NK-92 treated with Interleukin-12 subunit alpha and Interleukin-12 subunit beta, amount 100 ng/mL, for 24 hours (cell line): ENCODE data around the gene C16orf87.

Experiments
- DNase-seq: peaks from one replicate; lab custom pipeline; 2025; lab: John Stamatoyannopoulos, UW

Gene C16orf87

DNA sequence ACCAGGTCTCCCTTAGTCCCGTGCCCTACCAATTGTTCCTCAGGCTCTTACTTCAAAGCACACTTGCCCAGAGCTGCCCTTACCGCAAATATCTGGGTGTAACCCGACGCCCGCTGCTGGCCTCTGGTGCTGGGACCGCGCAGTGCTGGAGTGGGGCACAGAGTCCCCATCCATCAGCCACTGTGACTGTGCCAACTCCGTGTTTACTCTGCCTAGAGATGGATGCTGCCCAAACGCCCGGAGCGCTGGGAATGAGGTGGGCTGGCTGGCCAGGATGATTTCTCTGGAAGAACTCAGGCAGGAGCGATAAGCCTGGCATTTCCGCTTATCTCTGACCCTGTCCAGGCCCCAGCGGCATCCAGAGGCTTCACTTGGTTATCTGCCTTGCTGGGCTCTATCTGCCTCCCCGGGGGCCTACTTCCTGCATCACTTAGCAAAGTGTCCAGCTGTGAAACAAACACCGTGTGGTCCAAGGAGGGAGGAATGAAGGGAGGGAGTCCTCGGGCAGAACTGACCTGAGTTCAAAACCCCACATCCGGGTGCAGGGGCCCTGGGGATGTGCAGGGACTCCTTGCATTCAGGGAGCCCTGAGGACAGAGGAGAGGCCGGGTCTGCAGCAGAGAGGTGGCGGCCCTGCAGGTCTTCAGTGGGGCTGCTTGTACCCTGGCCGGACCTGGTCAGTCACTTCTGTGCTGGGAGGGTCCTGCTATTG is 73.5 kb downstream of the C16orf87 start:
- DNase-seq: no peak

DNA sequence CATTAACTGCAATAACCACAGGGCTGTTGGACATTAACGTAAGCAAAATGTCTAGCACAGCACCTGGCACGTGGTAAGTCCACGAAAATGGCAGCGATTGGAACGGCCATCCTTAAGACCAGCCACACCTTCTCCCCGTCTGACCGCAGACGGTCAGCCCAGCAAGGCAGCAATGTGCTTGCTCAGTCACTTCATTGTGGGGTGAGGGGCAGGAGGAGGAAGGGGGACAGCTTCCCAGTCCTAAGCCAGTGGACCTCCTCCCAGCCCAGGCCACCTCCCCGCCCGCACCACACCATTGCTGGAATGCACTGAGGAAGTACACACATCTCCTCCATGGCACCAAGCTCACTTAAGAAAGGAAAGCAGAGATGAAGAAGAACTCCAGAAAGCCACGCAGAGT is 74.2 kb downstream of the C16orf87 start:
- no peak for DNase-seq

DNA sequence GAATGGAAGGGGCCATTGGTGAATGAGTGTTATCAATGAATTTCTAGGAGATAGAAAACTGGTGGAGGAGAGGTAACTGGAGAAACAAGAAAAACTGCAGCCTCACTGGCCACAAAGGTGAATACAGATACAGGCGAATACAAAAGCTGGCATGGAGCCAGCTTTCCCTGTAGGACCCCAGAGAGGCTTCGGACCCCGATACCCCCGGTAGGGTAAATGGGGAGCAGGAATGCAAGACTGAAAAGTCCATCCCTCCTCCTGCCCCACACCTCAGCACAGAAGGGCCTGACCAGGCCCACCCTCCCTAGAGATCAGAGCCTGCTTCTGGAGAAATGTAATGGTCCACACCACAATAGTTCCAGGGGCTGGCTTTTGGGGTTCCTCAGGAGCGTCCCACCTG is 78.0 kb downstream of the C16orf87 start:
- DNase-seq: no peak

DNA sequence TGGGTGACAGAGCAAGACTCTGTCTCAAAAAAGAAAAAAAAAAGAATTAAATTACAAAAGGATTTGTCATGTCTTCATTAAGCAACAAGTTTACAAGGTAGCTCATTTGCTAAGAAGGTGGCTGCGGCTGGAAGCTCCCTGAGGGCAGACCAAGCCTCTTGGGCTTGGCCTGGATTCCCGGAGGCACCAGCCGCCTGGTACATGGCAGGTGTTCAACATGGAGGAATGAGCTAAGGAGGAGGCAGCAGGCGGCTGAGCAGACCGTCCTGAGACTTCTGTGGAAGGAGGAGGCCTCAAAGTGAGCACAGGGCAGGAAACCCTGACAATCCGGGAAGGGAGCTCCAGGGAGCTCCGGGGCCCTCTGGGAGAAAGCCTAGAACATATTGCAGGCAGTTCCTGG is 79.6 kb downstream of the C16orf87 start:
- no peak for DNase-seq

DNA sequence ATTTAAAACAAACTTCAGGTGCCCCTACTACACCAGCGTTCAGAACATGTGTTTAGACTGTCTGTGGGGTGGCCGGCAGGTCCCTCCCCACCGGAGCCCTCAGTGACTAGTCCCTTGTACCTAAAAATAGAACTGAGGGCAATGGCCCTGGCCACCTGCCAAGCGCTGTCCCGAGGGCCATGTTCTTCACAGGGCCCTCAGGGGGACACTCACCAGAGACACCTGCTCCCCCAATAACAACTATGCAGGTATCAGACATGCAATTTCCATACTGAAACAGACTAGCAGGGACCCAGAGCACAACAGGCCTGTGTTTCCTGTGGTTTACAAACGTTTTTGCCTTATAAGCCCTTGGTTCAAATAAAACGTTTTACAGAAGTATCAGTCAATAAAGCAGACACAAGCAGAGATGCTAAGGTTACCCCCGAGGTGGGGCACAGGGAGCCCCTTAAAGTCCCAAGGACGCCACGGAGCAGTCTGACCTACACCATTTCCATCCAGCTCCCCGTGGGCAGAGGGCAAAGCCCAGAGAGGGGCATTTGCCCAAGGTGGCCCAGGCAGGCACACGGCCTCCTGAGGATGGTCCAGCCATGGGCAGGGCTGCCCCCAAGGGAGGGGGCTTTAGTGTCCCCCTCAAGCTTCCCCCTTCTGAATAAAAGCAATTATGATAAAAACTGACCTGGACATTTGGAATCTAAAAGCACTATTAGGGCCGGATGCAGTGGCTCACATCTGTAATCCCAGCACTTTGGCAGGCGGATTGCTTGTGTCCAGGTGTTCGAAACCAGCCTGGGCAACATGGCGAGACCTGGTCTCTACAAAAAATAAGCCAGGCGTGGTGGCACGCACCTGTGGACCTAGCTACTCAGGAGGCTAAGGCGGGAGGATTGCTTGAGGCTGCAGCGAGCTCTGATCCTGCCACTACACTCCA is 81.9 kb downstream of the C16orf87 start:
- DNase-seq: no peak

DNA sequence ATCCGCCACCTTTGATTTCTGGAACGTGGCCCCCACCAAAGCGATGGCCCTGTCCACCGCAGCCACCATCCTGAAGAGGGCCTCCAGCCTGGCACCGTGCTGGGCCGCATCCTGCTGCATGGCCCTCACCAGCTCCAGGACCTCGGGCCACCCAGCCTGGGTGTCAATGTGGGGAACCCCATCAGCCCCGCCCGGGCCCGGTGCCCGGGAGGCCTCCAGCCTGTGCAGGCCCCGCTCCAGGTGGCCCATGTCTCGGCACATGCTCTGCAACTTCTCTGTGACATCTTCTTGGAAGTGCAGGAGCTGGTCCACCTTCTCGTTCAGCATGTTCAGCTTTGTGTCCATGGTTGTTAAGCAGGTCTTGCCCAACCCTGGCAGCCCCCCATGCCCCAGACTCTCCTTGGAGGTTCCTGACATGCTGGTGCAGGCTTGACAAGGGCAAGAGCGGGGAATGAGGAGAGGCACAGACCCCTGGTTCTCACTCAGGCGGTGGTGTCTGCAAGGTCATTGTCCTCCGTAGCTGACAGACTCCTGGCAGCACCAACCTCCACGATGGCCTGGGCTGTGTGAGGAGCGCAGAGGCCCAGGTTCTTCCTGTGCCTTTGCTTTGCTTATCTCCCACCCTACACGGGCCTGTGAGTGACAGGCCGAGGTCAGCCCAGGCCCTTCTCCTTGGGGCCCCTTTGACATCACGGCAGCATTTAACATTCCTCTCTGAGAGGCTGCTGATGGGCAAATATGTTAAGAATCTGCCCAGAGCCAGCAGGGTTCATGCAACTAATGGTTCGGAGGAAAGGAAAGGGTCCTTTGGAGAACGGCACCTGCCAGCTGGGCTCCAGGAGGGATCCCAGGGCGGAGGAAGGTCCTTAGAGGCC is 83.0 kb downstream of the C16orf87 start, which contains the start of gene MYLK3:
Gene MYLK3 (minus strand): TSS at position 568 of the 875 bp plus-strand sequence. CDS start 151 bp downstream, at position 417.
- DNase-seq: no peak

DNA sequence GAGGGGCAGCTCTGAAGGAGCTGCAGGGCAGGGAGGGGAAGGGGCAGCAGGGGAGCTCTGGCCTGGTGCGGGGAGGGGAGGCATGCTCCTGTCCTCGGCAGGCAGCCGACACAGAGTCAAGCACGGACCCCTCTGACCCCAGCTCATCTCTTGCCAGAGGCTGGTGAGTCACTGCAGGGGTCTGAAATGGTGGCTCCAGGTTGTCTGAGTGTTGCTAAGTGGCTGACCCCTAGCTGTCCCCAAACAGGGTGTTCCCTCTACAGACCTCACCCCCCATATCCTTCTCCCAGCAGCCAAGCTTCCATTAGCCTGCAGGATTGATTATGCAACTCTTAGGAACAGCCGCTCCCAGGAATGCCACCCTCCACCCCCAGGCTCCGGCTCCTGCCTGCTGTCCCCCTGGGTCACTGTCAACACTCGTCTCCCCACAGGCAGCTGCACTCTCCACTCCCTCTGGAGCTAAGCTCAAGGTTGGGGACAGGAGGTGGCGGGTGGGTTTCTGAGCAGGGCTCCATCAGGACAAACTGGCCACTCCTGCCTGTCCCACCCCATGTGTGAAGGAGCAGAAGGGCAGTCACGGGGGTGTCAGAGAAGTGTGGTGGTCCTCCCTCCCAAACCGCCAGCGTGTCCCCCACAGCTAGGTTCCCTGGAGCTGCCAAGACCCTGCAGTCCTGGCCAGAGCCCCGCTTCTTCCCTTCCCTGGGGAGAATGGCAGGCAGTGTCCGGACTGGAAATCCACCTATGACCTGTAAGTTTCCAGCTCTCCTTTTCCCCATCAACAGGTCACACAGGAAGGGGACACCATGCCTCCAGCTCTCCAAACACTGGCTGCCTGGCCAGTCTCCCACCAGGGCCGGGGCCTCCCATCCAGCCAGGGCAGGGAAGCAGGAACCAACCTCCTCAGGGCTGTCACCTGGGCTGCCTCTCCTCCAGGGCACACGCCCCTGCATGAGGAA is 83.9 kb downstream of the C16orf87 start:
- DNase-seq: no peak
